ENCODE measurements around the gene DMRT2. TPM values are rescaled to one million over a fixed set of nuclear protein-coding genes. Genes with fewer than 3 reads are reported as not detected.

Gene DMRT2
- total RNA-seq, 6 experiments from 2014 or later = not detected

GRCh38 chr9:1046639-1047572 is 3.3 kb upstream of the DMRT2 start:
- no peak for DNase-seq
- Mint-ChIP-seq H3K4me1 (ENCODE audit: low read depth) (peaks cover 8% of the 10 kb centered on the region; the same call in 1 of the 2 replicates), H3K27ac (no peak overlapping the region), H3K27me3 (ENCODE audit: insufficient read depth) (peaks cover 20% of the 10 kb centered on the region), H3K36me3 (ENCODE audit: low read depth) (peaks cover 8% of the 10 kb centered on the region; the same call in 1 of the 2 replicates), H3K4me3 (peak overlapping the region; percentile 86; the same call in 1 of the 2 replicates), H3K9me3 (peaks cover 27% of the 10 kb centered on the region)
- no peak for TF ChIP-seq CTCF (IDR thresholded peaks at IDR 0.05)

GRCh38 chr9:1047591-1048230 is 2.4 kb upstream of the DMRT2 start:
- peaks cover 19% of the 10 kb centered on the region for H3K27me3 Mint-ChIP-seq (ENCODE audit: insufficient read depth)

GRCh38 chr9:1048231-1048619 is 1.9 kb upstream of the DMRT2 start:
- Mint-ChIP-seq H3K4me1 (ENCODE audit: low read depth) (peaks cover 8% of the 10 kb centered on the region; the same call in 1 of the 2 replicates), H3K27ac (no peak overlapping the region), H3K4me3 (peak overlapping the region; percentile 86), H3K27me3 (ENCODE audit: insufficient read depth) (peaks cover 19% of the 10 kb centered on the region), H3K9me3 (peaks cover 35% of the 10 kb centered on the region), H3K36me3 (ENCODE audit: low read depth) (peaks cover 6% of the 10 kb centered on the region; the same call in 1 of the 2 replicates)
- TF ChIP-seq CTCF (IDR thresholded peaks at IDR 0.05) = no peak
- no peak for DNase-seq

More at GRCh38 chr9:1047591-1048230, 2.4 kb upstream of the DMRT2 start:
- H3K27ac Mint-ChIP-seq = no peak overlapping the region
- H3K36me3 Mint-ChIP-seq (ENCODE audit: low read depth) = peaks cover 6% of the 10 kb centered on the region; the same call in 1 of the 2 replicates
- peak overlapping the region; percentile 86 for H3K4me3 Mint-ChIP-seq
- H3K9me3 Mint-ChIP-seq = peaks cover 33% of the 10 kb centered on the region
- peaks cover 8% of the 10 kb centered on the region; the same call in 1 of the 2 replicates for H3K4me1 Mint-ChIP-seq (ENCODE audit: low read depth)
- TF ChIP-seq CTCF (IDR thresholded peaks at IDR 0.05) = no peak
- no peak for DNase-seq

- no peak overlapping the region for H3K27ac Mint-ChIP-seq
- peaks cover 6% of the 10 kb centered on the region; the same call in 1 of the 2 replicates for H3K36me3 Mint-ChIP-seq (ENCODE audit: low read depth)
- TF ChIP-seq CTCF (IDR thresholded peaks at IDR 0.05) = no peak
- H3K4me1 Mint-ChIP-seq (ENCODE audit: low read depth) = peaks cover 8% of the 10 kb centered on the region; the same call in 1 of the 2 replicates
- DNase-seq = no peak
- H3K9me3 Mint-ChIP-seq = peaks cover 35% of the 10 kb centered on the region
- peak overlapping the region; percentile 86; the same call in 1 of the 2 replicates for H3K4me3 Mint-ChIP-seq
- H3K27me3 Mint-ChIP-seq (ENCODE audit: insufficient read depth) = peaks cover 19% of the 10 kb centered on the region
Measured at GRCh38 chr9:1048811-1049210, 1.3 kb upstream of the DMRT2 start.

- H3K9me3 Mint-ChIP-seq = peaks cover 35% of the 10 kb centered on the region
- H3K4me1 Mint-ChIP-seq (ENCODE audit: low read depth) = peaks cover 8% of the 10 kb centered on the region; the same call in 1 of the 2 replicates
- TF ChIP-seq CTCF (IDR thresholded peaks at IDR 0.05) = no peak
- H3K27ac Mint-ChIP-seq = no peak overlapping the region
- DNase-seq = no peak
- peak overlapping the region; percentile 28; the same call in 1 of the 2 replicates for H3K4me3 Mint-ChIP-seq
- H3K36me3 Mint-ChIP-seq (ENCODE audit: low read depth) = peaks cover 6% of the 10 kb centered on the region; the same call in 1 of the 2 replicates
- peaks cover 19% of the 10 kb centered on the region for H3K27me3 Mint-ChIP-seq (ENCODE audit: insufficient read depth)
Measured at GRCh38 chr9:1049641-1050040, 516 bp upstream of the DMRT2 start.

Measured in HFFc6 (cell line).